A549 (cell line): ENCODE measurements around the gene ZNF776. TPM values are rescaled to one million over a fixed set of nuclear protein-coding genes. Genes with fewer than 3 reads are reported as not detected.

Experiments
- ATAC-seq, 2 experiments: fragments of 200-7000 bp in 1 of 2; fragments of >200 bp in 1 of 2; cut with Nextera tagmentation in 1 of 2; cut with Tn5 transposase in 1 of 2; 3 replicates each; pipeline versions ENCODE4 v1.8.0 to v1.9.1; 2018 to 2020; ENCODE audit warnings: mild to moderate bottlenecking in 1 of 2, moderate library complexity in 1 of 2
- CTCF ChIA-PET: fragments of 300-600 bp; sonication (Branson Sonifier 250); formaldehyde crosslinking; extraction: SDS; loops from one replicate; lab custom pipeline; 2021; ENCODE audit warnings: antibody characterized with exemption, inconsistent platforms; lab: Yijun Ruan, JAX
- POLR2A ChIA-PET: fragments of 350-600 bp; formaldehyde crosslinking; extraction: SDS; loops from one replicate; lab custom pipeline; 2021; ENCODE audit warnings: antibody characterized with exemption, inconsistent platforms; lab: Yijun Ruan, JAX
- DNase-seq, 2 experiments: peaks; one replicate each; pipeline versions ENCODE4 v3.0.0 to v3.0.0-alpha.2; 2011 to 2016; ENCODE audit warnings: low read depth in 1 of 2, low spot score in 1 of 2
- FAIRE-seq: peaks from 2 replicates; lab custom pipeline; 2011; peaks lifted over from hg19 to GRCh38; lab: Jason Lieb, UNC
- H3K27ac ChIP-seq, 2 experiments: fragments of >200 bp; sonication (Bioruptor Twin); formaldehyde crosslinking; 3 replicates each; pipeline ENCODE4 v1.5.1; 2016 to 2017
- H3K4me1 ChIP-seq: fragments of >200 bp; sonication (Bioruptor Twin); formaldehyde crosslinking; 3 replicates; pipeline ENCODE4 v1.6.1; 2016
- H3K4me2 ChIP-seq: fragments of >200 bp; sonication (Bioruptor Twin); formaldehyde crosslinking; 3 replicates; pipeline ENCODE4 v1.6.1; 2016
- H3K4me3 ChIP-seq: fragments of >200 bp; sonication (Bioruptor Twin); formaldehyde crosslinking; 3 replicates; pipeline ENCODE4 v1.5.1; 2016
- H3K9me3 ChIP-seq: fragments of >200 bp; sonication (Bioruptor Twin); formaldehyde crosslinking; 3 replicates; pipeline ENCODE4 v1.6.1; 2016
- BCL3 ChIP-seq: fragments of >200 bp; sonication (Bioruptor Twin); formaldehyde crosslinking; IDR thresholded peaks from 3 replicates; pipeline ENCODE4 v1.6.1; 2016
- BHLHE40 ChIP-seq: IDR thresholded peaks from 2 replicates; pipeline ENCODE4 v1.6.1; 2012; ENCODE audit warnings: low read depth, low read length, inconsistent platforms
- CBX2 ChIP-seq: fragments of 200-600 bp; sonication (generic); IDR thresholded peaks from 2 replicates; pipeline ENCODE4 v1.6.1; 2016; ENCODE audit warnings: low read depth, mild to moderate bottlenecking, borderline replicate concordance
- CBX8 ChIP-seq: fragments of 200-600 bp; sonication (generic); IDR thresholded peaks from 2 replicates; pipeline ENCODE4 v1.6.1; 2016
- CEBPB ChIP-seq, 2 experiments: fragments of >200 bp in 1 of 2; sonication (Bioruptor Twin) in 1 of 2; formaldehyde crosslinking in 1 of 2; IDR thresholded peaks; 2 replicates each; pipeline ENCODE4 v1.6.1; 2012 to 2016
- EHF ChIP-seq: fragments of 250-450 bp; sonication (Bioruptor Pico); IDR thresholded peaks from 2 replicates; pipeline ENCODE4 v1.5.0; 2020; ENCODE audit warnings: mild to moderate bottlenecking
- FOSB ChIP-seq: fragments of 250-450 bp; sonication (Bioruptor Pico); IDR thresholded peaks from 2 replicates; pipeline ENCODE4 v1.5.0; 2020; ENCODE audit warnings: mild to moderate bottlenecking, moderate library complexity
- FOSL2 ChIP-seq, 2 experiments: fragments of 450-650 bp in 1 of 2; fragments of >200 bp in 1 of 2; sonication (Bioruptor Twin) in 1 of 2; formaldehyde crosslinking; IDR thresholded peaks; 2 replicates each; pipeline versions ENCODE4 v1.5.0 to v1.6.1; 2016 to 2020; ENCODE audit warnings: mild to moderate bottlenecking in 1 of 2, moderate library complexity in 1 of 2
- FOXS1 ChIP-seq: fragments of 250-450 bp; sonication (Bioruptor Pico); IDR thresholded peaks from 2 replicates; pipeline ENCODE4 v1.5.0; 2020; ENCODE audit warnings: mild to moderate bottlenecking, moderate library complexity
- HEYL ChIP-seq: fragments of 250-450 bp; sonication (Bioruptor Pico); IDR thresholded peaks from 2 replicates; pipeline ENCODE4 v1.8.0; 2021; ENCODE audit warnings: mild to moderate bottlenecking, moderate library complexity
- JUN ChIP-seq, 2 experiments: fragments of >200 bp; sonication (Bioruptor Twin); formaldehyde crosslinking; IDR thresholded peaks; 2 replicates in 1 of 2; 3 replicates in 1 of 2; pipeline ENCODE4 v1.6.1; 2016 to 2017
- KDM5A ChIP-seq: fragments of 200-600 bp; sonication (generic); IDR thresholded peaks from 2 replicates; pipeline ENCODE4 v1.6.1; 2016; ENCODE audit warnings: antibody characterized with exemption, mild to moderate bottlenecking
- MAFK ChIP-seq: fragments of 450-650 bp; IDR thresholded peaks from 2 replicates; pipeline ENCODE4 v1.6.1; 2014; ENCODE audit not compliant: partially characterized antibody
- NPAS2 ChIP-seq: fragments of 250-450 bp; sonication (Bioruptor Pico); IDR thresholded peaks from 2 replicates; pipeline ENCODE4 v1.8.0; 2022; ENCODE audit warnings: mild to moderate bottlenecking, moderate library complexity, borderline replicate concordance
- POLR2AphosphoS2 ChIP-seq: conservative IDR thresholded peaks from 2 replicates; pipeline ENCODE4 v1.6.1; 2012; ENCODE audit warnings: low read length, improper control_type of control experiment, inconsistent platforms
- RCOR1 ChIP-seq: fragments of 150-350 bp; IDR thresholded peaks from 2 replicates; pipeline ENCODE4 v1.6.1; 2014; ENCODE audit warnings: antibody characterized with exemption, low read length, low read depth
- SREBF2 ChIP-seq: fragments of 450-650 bp; IDR thresholded peaks from 2 replicates; pipeline ENCODE4 v1.6.1; 2014; ENCODE audit warnings: mild to moderate bottlenecking, moderate library complexity
- WGBS: methylation state at CpG from one replicate; pipeline ENCODE4 v1.1.6; 2017; ENCODE audit errors: missing lambda C conversion rate; 5-methylcytosine and 5-hydroxymethylcytosine counted together
- polyA plus RNA-seq, 4 experiments: library from polyadenylated mRNA; depleted of rRNA in 3 of 4; stranded (reverse); fragments of >200 nt; fragmentation: RNase III in 1 of 4; extraction: RNeasy Plus Mini Kit Qiagen cat#74134 plus additional on column Dnase treatment in 1 of 4; gene quantifications; 2 replicates in 3 of 4; 3 replicates in 1 of 4; pipeline ENCODE4 v1.2.3, GENCODE V29; 2011 to 2017
- TF ChIP-seq, protein P1 (sequence below): IDR thresholded peaks from 2 replicates; pipeline ENCODE4 v1.6.1; 2012
- TF ChIP-seq, protein P2 (sequence below): fragments of 250-450 bp; sonication (Bioruptor Pico); IDR thresholded peaks from 2 replicates; pipeline ENCODE4 v1.5.0; 2021; ENCODE audit warnings: mild to moderate bottlenecking, moderate library complexity, borderline replicate concordance

ZNF776 gene
- polyA plus RNA-seq, 2 of the 4 experiments (the other 2 are of a cell fraction): 5.3 to 9.3 TPM

- no peak for ATAC-seq
- WGBS: 95% methylated on average over 1 of the region's 1 CpG
- Histone ChIP-seq H3K9me3 (peaks cover 95% of the 10 kb centered on the region), H3K4me2 (no peak overlapping the region), H3K27ac (no peak overlapping the region), H3K4me1 (no peaks in the 10 kb centered on the region)
- ChIA-PET CTCF (no interaction called here), POLR2A (no interaction called here)
- DNase-seq: no peak
- FAIRE-seq: no peak
- TF ChIP-seq MAFK (peak; percentile 80), FOSL2 (IDR thresholded peaks at IDR 0.05) (no peak), FOSL2 (CRISPR knock-in tag; IDR thresholded peaks at IDR 0.05) (no peak), BCL3 (no peak)
- TF ChIP-seq, all 56 proteins: peak for 1
- no peak overlapping the region for H3K4me3 ChIP-seq
Measured at GRCh38 chr19:57706346-57706745, 40.3 kb upstream of the ZNF776 start.

DNA sequence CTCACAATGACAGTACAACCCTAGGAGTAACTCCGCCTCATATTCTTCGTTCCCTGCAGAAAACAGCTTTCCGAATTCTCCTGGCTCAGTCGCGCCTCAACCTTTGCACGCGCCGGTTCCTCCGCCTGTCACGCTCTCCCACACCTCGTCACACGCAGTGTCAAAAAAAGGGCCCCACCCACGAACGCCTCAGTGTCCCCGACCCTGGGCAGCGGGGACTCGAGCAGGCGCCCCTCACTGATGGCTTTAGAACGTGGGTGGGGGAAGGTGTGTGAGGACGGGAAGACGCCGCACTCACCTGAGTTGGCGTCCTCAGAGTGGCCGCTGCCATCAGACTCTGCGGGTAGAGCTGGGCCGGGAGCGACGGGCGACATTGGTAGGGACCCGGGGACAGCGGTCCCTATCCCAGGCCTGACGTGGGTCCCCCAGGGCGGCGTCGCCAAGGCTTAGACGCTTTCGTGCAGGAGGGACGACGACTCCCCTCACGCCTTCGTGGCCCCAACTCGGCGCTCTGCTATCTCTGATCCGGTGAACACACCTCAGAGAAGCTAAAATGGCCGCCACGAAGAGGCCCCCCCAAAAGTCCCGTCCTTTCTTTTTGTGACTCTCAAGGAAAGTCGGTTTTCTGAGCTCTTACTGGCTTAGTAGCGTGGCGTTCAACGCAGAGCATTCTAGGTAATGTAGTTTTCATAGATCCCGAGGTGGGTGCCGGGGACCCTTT, 37.8 kb upstream of the ZNF776 start, which contains the start of gene ZNF154:
Gene ZNF154, minus strand, starts transcription at position 564 of the 721 bp plus-strand sequence. Its CDS starts 233 bp downstream, at position 331.
- WGBS: 88% methylated on average over 45 of the region's 53 CpGs
- H3K4me1 ChIP-seq: no peaks in the 10 kb centered on the region
- no peak within 1 kb of the TSS for H3K4me2 ChIP-seq
- no peak within 1 kb of the TSS for H3K4me3 ChIP-seq
- DNase-seq: no peak
- ChIA-PET POLR2A (no interaction called here), CTCF (no interaction called here)
- no peak for ATAC-seq
- H3K27ac ChIP-seq: no peak within 1 kb of the TSS
- TF ChIP-seq, protein P1, sequence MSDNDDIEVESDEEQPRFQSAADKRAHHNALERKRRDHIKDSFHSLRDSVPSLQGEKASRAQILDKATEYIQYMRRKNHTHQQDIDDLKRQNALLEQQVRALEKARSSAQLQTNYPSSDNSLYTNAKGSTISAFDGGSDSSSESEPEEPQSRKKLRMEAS: no peak
- TF ChIP-seq CEBPB (IDR thresholded peaks at IDR 0.05) (no peak), BCL3 (no peak), HEYL (CRISPR knock-in tag) (no peak), POLR2AphosphoS2 (no peak), CBX2 (no peak), NPAS2 (CRISPR knock-in tag) (no peak), RCOR1 (no peak), EHF (CRISPR knock-in tag) (no peak)
- no peak for FAIRE-seq
- H3K9me3 ChIP-seq: peaks cover 92% of the 10 kb centered on the region

DNA sequence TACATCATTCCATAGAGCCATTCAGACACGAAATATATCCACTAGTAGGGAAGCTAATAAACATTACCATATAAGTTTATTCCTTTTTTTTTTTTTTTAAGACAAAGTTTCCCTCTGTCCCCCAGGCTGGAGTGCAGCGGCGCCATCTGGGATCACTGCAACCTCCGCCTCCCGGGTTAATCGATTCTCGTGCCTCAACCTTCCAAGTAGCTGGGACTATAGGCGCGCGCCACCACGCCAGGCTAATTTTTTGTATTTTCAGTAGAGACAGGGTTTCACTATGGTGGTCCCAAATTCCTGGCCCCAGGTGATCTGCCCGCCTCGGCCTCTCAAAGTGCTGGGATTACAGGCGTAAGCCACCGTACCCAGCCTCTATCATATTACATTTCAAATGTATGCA, 37.0 kb upstream of the ZNF776 start:
- no peak overlapping the region for H3K4me3 ChIP-seq
- FAIRE-seq: no peak
- POLR2A ChIA-PET: no interaction called here
- H3K4me2 ChIP-seq: no peak overlapping the region
- TF ChIP-seq FOSB (CRISPR knock-in tag) (no peak), FOXS1 (CRISPR knock-in tag) (no peak), POLR2AphosphoS2 (no peak), NPAS2 (CRISPR knock-in tag) (no peak), KDM5A (no peak), SREBF2 (no peak), CBX8 (no peak), BHLHE40 (no peak), JUN (IDR thresholded peaks at IDR 0.05) (no peak), RCOR1 (no peak)
- TF ChIP-seq, protein P2, sequence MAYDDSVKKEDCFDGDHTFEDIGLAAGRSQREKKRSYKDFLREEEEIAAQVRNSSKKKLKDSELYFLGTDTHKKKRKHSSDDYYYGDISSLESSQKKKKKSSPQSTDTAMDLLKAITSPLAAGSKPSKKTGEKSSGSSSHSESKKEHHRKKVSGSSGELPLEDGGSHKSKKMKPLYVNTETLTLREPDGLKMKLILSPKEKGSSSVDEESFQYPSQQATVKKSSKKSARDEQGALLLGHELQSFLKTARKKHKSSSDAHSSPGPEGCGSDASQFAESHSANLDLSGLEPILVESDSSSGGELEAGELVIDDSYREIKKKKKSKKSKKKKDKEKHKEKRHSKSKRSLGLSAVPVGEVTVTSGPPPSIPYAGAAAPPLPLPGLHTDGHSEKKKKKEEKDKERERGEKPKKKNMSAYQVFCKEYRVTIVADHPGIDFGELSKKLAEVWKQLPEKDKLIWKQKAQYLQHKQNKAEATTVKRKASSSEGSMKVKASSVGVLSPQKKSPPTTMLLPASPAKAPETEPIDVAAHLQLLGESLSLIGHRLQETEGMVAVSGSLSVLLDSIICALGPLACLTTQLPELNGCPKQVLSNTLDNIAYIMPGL (CRISPR knock-in tag): no peak
- TF ChIP-seq, protein P1: no peak
- 84% methylated on average over 15 of the region's 15 CpGs for WGBS
- peaks cover 92% of the 10 kb centered on the region for H3K9me3 ChIP-seq
- CTCF ChIA-PET: no interaction called here
- DNase-seq: no peak
- no peak for ATAC-seq
- H3K4me1 ChIP-seq: no peaks in the 10 kb centered on the region
- H3K27ac ChIP-seq: no peak overlapping the region
